Endothelial cell of umbilical vein (primary cell): ENCODE measurements around the gene ARHGEF39. TPM values are rescaled to one million over a fixed set of nuclear protein-coding genes. Genes with fewer than 3 reads are reported as not detected.

ENCODE experiments used
- BruUV-seq: library from RNA; stranded (reverse); fragments of 400-500 nt; replicated peaks from 2 replicates; lab custom pipeline; 2021; lab: Mats Ljungman, UMichigan
- CTCF ChIA-PET: fragments of 300-600, 350-600 bp; sonication (Branson Sonifier 250); formaldehyde crosslinking; loops from one replicate; lab custom pipeline; 2021; ENCODE audit warnings: antibody characterized with exemption, inconsistent platforms; lab: Charles Lee
- POLR2A ChIA-PET: fragments of 300-600, 350-600 bp; sonication (Branson Sonifier 250); formaldehyde crosslinking; loops from one replicate; lab custom pipeline; 2021; ENCODE audit warnings: antibody characterized with exemption, inconsistent platforms; lab: Charles Lee
- DNase-seq: peaks from one replicate; pipeline ENCODE4 v3.0.0-alpha.2; 2011; ENCODE audit warnings: low read depth, low spot score
- FAIRE-seq: peaks from 2 replicates; lab custom pipeline; 2011; peaks lifted over from hg19 to GRCh38; lab: Jason Lieb, UNC
- H2AFZ ChIP-seq: 2 replicates; pipeline ENCODE4 v1.6.0; 2012; ENCODE audit warnings: low read depth, low read length, control low read depth, inconsistent platforms
- H3K27ac ChIP-seq: 2 replicates; pipeline ENCODE4 v1.5.1; 2011; ENCODE audit warnings: low read depth, mild to moderate bottlenecking, control low read depth, low read length, moderate library complexity; ENCODE audit not compliant: insufficient read depth
- H3K27me3 ChIP-seq, 2 experiments: 2 replicates each; pipeline versions ENCODE4 v1.6.0 to v1.6.1; 2011; ENCODE audit warnings: low read length in 2 of 2, mixed read lengths in 1 of 2; ENCODE audit not compliant: control insufficient read depth in 2 of 2, insufficient read depth in 2 of 2
- H3K36me3 ChIP-seq, 2 experiments: 2 replicates in 1 of 2; 3 replicates in 1 of 2; pipeline ENCODE4 v1.5.1; 2011; ENCODE audit warnings: low read length in 2 of 2, mild to moderate bottlenecking in 1 of 2, moderate library complexity in 1 of 2; ENCODE audit not compliant: control insufficient read depth in 2 of 2, insufficient read depth in 2 of 2; ENCODE audit errors: extremely low read depth in 1 of 2
- H3K4me1 ChIP-seq: 3 replicates; pipeline ENCODE4 v1.5.1; 2011; ENCODE audit warnings: mild to moderate bottlenecking, low read length; ENCODE audit not compliant: control insufficient read depth, insufficient read depth; ENCODE audit errors: extremely low read depth
- H3K4me2 ChIP-seq: 2 replicates; pipeline ENCODE4 v1.6.1; 2011; ENCODE audit warnings: low read length, control low read depth, mixed read lengths; ENCODE audit not compliant: insufficient read depth
- H3K4me3 ChIP-seq, 3 experiments: fragments of 200-600 bp in 1 of 3; sonication (generic), shearing (Covaris generic) in 1 of 3; replicated peaks in 1 of 3; 2 replicates each; pipeline ENCODE4 v1.5.1; 2011 to 2016; ENCODE audit warnings: control low read depth in 3 of 3, low read length in 3 of 3, mild to moderate bottlenecking in 2 of 3, inconsistent platforms in 1 of 3, low read depth in 1 of 3, moderate library complexity in 1 of 3; ENCODE audit not compliant: insufficient read depth in 1 of 3
- H3K79me2 ChIP-seq: 2 replicates; pipeline ENCODE4 v1.6.0; 2012; ENCODE audit warnings: low read length, inconsistent platforms; ENCODE audit not compliant: control insufficient read depth, insufficient read depth
- H3K9ac ChIP-seq: replicated peaks from 2 replicates; pipeline ENCODE3; 2011; ENCODE audit warnings: low read length, control low read depth; ENCODE audit not compliant: insufficient read depth; ENCODE audit errors: extremely low read depth
- H3K9me1 ChIP-seq: replicated peaks from 3 replicates; pipeline ENCODE4 v1.6.0; 2011; ENCODE audit warnings: mild to moderate bottlenecking, low read length; ENCODE audit not compliant: control insufficient read depth, insufficient read depth; ENCODE audit errors: extremely low read depth
- H3K9me3 ChIP-seq: replicated peaks from 2 replicates; pipeline ENCODE4 v1.5.1; 2012; ENCODE audit warnings: low read length, inconsistent platforms; ENCODE audit not compliant: control insufficient read depth, insufficient read depth
- H4K20me1 ChIP-seq: replicated peaks from 2 replicates; pipeline ENCODE3; 2011; ENCODE audit warnings: mild to moderate bottlenecking, low read length; ENCODE audit not compliant: control insufficient read depth, insufficient read depth; ENCODE audit errors: extremely low read depth
- CTCF ChIP-seq, 2 donors: IDR thresholded peaks; 1 replicate in 1 of 2; 2 replicates in 1 of 2; pipeline ENCODE4 v1.5.1; 2011; ENCODE audit warnings: low read length in 2 of 2, mild to moderate bottlenecking in 2 of 2, moderate library complexity in 2 of 2, control low read depth in 1 of 2, inconsistent platforms in 1 of 2, low read depth in 1 of 2; ENCODE audit not compliant: insufficient read depth in 1 of 2; ENCODE audit errors: extremely low read depth in 1 of 2
- EZH2 ChIP-seq: IDR thresholded peaks from 2 replicates; pipeline ENCODE4 v1.6.1; 2012; ENCODE audit warnings: borderline replicate concordance, low read depth, mild to moderate bottlenecking, moderate library complexity, low read length, inconsistent platforms; ENCODE audit not compliant: severe bottlenecking
- FOS ChIP-seq: IDR thresholded peaks from 2 replicates; pipeline ENCODE4 v1.6.1; 2011; ENCODE audit warnings: mild to moderate bottlenecking, low read length, moderate library complexity, borderline replicate concordance; ENCODE audit not compliant: insufficient read depth
- GATA2 ChIP-seq: IDR thresholded peaks from 2 replicates; pipeline ENCODE4 v1.7.0; 2011; ENCODE audit warnings: low read depth, mild to moderate bottlenecking, moderate library complexity, mixed read lengths, low read length; ENCODE audit not compliant: insufficient read length, insufficient read depth
- JUN ChIP-seq: IDR thresholded peaks from 2 replicates; pipeline ENCODE4 v1.6.1; 2011; ENCODE audit warnings: borderline replicate concordance, low read depth; ENCODE audit not compliant: insufficient read length, insufficient read depth
- MAX ChIP-seq: IDR thresholded peaks from 2 replicates; pipeline ENCODE4 v1.6.1; 2011; ENCODE audit not compliant: insufficient read depth, insufficient read length
- MYC ChIP-seq: IDR thresholded peaks from one replicate; pipeline ENCODE4 v1.6.1; 2011; ENCODE audit warnings: mild to moderate bottlenecking, low read depth, low read length
- POLR2A ChIP-seq: IDR thresholded peaks from 2 replicates; pipeline ENCODE4 v1.6.1; 2012; ENCODE audit warnings: low read depth, mild to moderate bottlenecking, control low read depth, low read length
- POLR2AphosphoS5 ChIP-seq: IDR thresholded peaks from 2 replicates; pipeline ENCODE4 v1.6.1; 2012; ENCODE audit warnings: low read depth, mild to moderate bottlenecking, control low read depth, low read length, moderate library complexity; ENCODE audit not compliant: insufficient read depth
- dilution Hi-C: fragments of 300-500 bp; cut with MboI; formaldehyde crosslinking; loops from one replicate; pipeline ENCODE4 v1.15.0; 2019; ENCODE audit warnings: low sequenced_read_pairs; ENCODE audit not compliant: extremely low pct_ligation_motif_present
- intact Hi-C: fragments of 100-400 bp; cut with micrococcal nuclease; formaldehyde crosslinking; loops from one replicate; pipeline ENCODE4 v1.10.0; 2022
- polyA plus RNA-seq, 4 experiments: library from polyadenylated mRNA; depleted of rRNA in 3 of 4; stranded (reverse) in 3 of 4; unstranded in 1 of 4; fragments of >200 nt; gene quantifications; 2 replicates each; pipeline versions ENCODE4 v1.2.1 to v1.2.3, GENCODE V29; 2011 to 2012; ENCODE audit warnings: missing spikeins in 1 of 4
- total RNA-seq: library from RNA; stranded (reverse); gene quantifications from 2 replicates; pipeline ENCODE4 v1.2.3, GENCODE V29; 2021

Gene ARHGEF39
- total and polyA plus RNA-seq, 2 donors (not counting 3 experiments of a cell fraction or from before 2014, with no cell fraction given) = 4.7 to 6.5 TPM

DNA sequence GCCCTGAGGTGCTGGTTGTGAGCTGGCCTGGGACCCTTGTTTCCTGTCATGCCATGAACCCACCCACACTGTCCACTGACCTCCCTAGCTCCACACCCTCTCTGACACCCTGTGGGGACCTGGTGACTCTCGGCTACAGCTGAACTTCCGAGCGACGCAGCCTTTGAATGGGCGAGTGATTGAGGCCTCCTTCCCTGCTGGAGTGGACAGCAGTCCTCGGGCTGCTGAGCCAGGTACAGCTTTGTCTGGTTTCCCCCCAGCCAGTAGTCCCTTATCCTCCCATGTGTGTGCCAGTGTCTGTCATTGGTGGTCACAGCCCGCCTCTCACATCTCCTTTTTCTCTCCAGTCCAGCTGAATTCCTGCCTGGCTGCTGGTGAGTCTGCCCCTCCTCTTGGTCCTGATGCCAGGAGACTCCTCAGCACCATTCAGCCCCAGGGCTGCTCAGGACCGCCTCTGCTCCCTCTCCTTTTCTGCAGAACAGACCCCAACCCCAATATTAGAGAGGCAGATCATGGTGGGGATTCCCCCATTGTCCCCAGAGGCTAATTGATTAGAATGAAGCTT lies 14.9 kb upstream of the ARHGEF39 start:
- TF ChIP-seq EZH2 = no peak
- TF ChIP-seq FOS = no peak
- no peak for TF ChIP-seq POLR2A
- intact Hi-C loops = no loop called here
- H3K9me1 ChIP-seq = no peaks in the 10 kb centered on the region
- CTCF ChIA-PET = interaction anchor here (0.7 to 1.8 kb wide), 5 partner anchors 9 to 76 kb away, joined by 3 to 9 read pairs (median 3); partner anchors contain the start of genes ARHGEF39, CREB3 and TLN1
- dilution Hi-C loops = no loop called here
- H3K9ac ChIP-seq = no peak overlapping the region
- peaks cover 0 to 4% of the 10 kb centered on the region in 2 experiments for H3K27me3 ChIP-seq
- POLR2A ChIA-PET = interaction anchor here (0.6 to 1.1 kb wide), 2 partner anchors 11 to 62 kb away, joined by 3 to 4 read pairs; no protein-coding TSS in a partner anchor
- BruUV-seq = no TSS peak
- peaks cover 3 to 16% of the 10 kb centered on the region in 2 experiments for H3K36me3 ChIP-seq
- H4K20me1 ChIP-seq = no peaks in the 10 kb centered on the region
- H3K4me2 ChIP-seq = no peak overlapping the region
- H3K79me2 ChIP-seq = no peaks in the 10 kb centered on the region
- no peak for DNase-seq
- no peak overlapping the region for H3K4me3 ChIP-seq
- H3K9me3 ChIP-seq = no peaks in the 10 kb centered on the region
- H2AFZ ChIP-seq = no peak overlapping the region
- peaks cover 5% of the 10 kb centered on the region for H3K4me1 ChIP-seq
- FAIRE-seq = no peak
- no peak overlapping the region for H3K27ac ChIP-seq

DNA sequence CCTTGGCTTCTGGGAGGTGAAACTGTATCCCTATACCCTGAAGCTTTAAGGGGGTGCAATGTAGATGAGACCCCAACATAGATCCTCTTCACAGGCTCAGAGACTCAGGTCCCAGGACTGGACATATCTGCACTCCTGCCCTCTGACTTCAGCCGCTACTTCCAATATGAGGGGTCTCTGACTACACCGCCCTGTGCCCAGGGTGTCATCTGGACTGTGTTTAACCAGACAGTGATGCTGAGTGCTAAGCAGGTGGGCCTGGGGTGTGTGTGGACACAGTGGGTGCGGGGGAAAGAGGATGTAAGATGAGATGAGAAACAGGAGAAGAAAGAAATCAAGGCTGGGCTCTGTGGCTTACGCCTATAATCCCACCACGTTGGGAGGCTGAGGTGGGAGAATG lies 14.1 kb upstream of the ARHGEF39 start:
- no peak for DNase-seq
- POLR2A ChIA-PET = interaction anchor here (0.6 kb wide), 1 partner anchor 62 kb away, joined by 3 read pairs; no protein-coding TSS in a partner anchor
- Histone ChIP-seq H3K9ac (no peak overlapping the region), H3K4me2 (no peak overlapping the region), H3K4me1 (peaks cover 5% of the 10 kb centered on the region), H3K79me2 (no peaks in the 10 kb centered on the region), H3K9me1 (no peaks in the 10 kb centered on the region), H4K20me1 (no peaks in the 10 kb centered on the region), H3K27ac (no peak overlapping the region), H3K4me3 (no peak overlapping the region), H3K36me3 (peaks cover 2 to 13% of the 10 kb centered on the region in 2 experiments), H3K27me3 (peaks cover 3 to 8% of the 10 kb centered on the region in 2 experiments), H2AFZ (no peak overlapping the region), H3K9me3 (no peaks in the 10 kb centered on the region)
- dilution Hi-C loops = no loop called here
- intact Hi-C loops = no loop called here
- FAIRE-seq = no peak
- no TSS peak for BruUV-seq
- CTCF ChIA-PET = interaction anchor here (1.7 to 1.8 kb wide), 2 partner anchors 10 to 18 kb away, joined by 6 to 9 read pairs; no protein-coding TSS in a partner anchor
- no peak for TF ChIP-seq GATA2
- TF ChIP-seq MYC = no peak
- no peak for TF ChIP-seq CTCF (IDR thresholded peaks at IDR 0.05; ENCODE audit: extremely low read depth in 1 of 2, insufficient read depth in 1 of 2, low read depth in 1 of 2, low read length in 2 of 2)
- TF ChIP-seq EZH2 = no peak
- TF ChIP-seq MAX = no peak
- no peak for TF ChIP-seq FOS
- TF ChIP-seq POLR2AphosphoS5 = no peak
- no peak for TF ChIP-seq JUN
- no peak for TF ChIP-seq POLR2A
